HL-60 (cell line): ENCODE data around the gene CCDC85B.
A peak's percentile ranks its signal among the peaks of the same experiment; 100 is the strongest.

ENCODE experiments used
- DNase-seq, 2 experiments: peaks; one replicate each; pipeline ENCODE4 v3.0.0-alpha.2; 2010 to 2020; ENCODE audit warnings: low read depth in 1 of 2, low spot score in 1 of 2
- H3K27ac ChIP-seq: fragments of 250-450 bp; sonication (Bioruptor Pico); replicated peaks from 2 replicates; pipeline ENCODE4 v1.5.1; 2020; ENCODE audit warnings: mild to moderate bottlenecking, moderate library complexity
- H3K27me3 ChIP-seq: fragments of 250-450 bp; sonication (Bioruptor Pico); 2 replicates; pipeline ENCODE4 v1.5.1; 2021; ENCODE audit warnings: mild to moderate bottlenecking, moderate library complexity; ENCODE audit not compliant: insufficient read depth, poor library complexity, severe bottlenecking
- H3K4me3 ChIP-seq: replicated peaks from 2 replicates; pipeline ENCODE4 v1.5.1; 2011; ENCODE audit warnings: mild to moderate bottlenecking, control low read depth, low read length; ENCODE audit not compliant: insufficient read depth
- CTCF ChIP-seq: IDR thresholded peaks from one replicate; pipeline ENCODE4 v1.5.1; 2011; ENCODE audit warnings: low read length, control low read depth, inconsistent platforms; ENCODE audit not compliant: insufficient read depth
- GABPA ChIP-seq: IDR thresholded peaks from 2 replicates; pipeline ENCODE4 v1.6.1; 2012; ENCODE audit warnings: low read depth
- POLR2AphosphoS5 ChIP-seq: IDR thresholded peaks from 2 replicates; pipeline ENCODE4 v1.6.1; 2012; ENCODE audit warnings: low read depth
- REST ChIP-seq: IDR thresholded peaks from 2 replicates; pipeline ENCODE4 v1.6.1; 2012; ENCODE audit warnings: low read depth; ENCODE audit not compliant: insufficient replicate concordance
- SPI1 ChIP-seq: IDR thresholded peaks from 2 replicates; pipeline ENCODE4 v1.6.1; 2012; ENCODE audit warnings: low read depth, mild to moderate bottlenecking, borderline replicate concordance

The CCDC85B gene

GRCh38 chr11:65865550-65866172 is 24.8 kb upstream of the CCDC85B start:
- no peak overlapping the region for H3K27ac ChIP-seq
- no peak for DNase-seq
- H3K27me3 ChIP-seq, result no peaks in the 10 kb centered on the region
- no peak for TF ChIP-seq REST
- no peak for TF ChIP-seq CTCF
- TF ChIP-seq GABPA, result no peak
- TF ChIP-seq SPI1, result no peak
- no peak for TF ChIP-seq POLR2AphosphoS5
- no peak overlapping the region for H3K4me3 ChIP-seq

- peak overlapping the region; percentile 43 for H3K27ac ChIP-seq
- DNase-seq, result no peak
- H3K4me3 ChIP-seq, result no peak overlapping the region
- H3K27me3 ChIP-seq, result no peaks in the 10 kb centered on the region
- no peak for TF ChIP-seq POLR2AphosphoS5
- no peak for TF ChIP-seq REST
- TF ChIP-seq GABPA, result no peak
- TF ChIP-seq SPI1, result no peak
- TF ChIP-seq CTCF, result no peak
Measured at GRCh38 chr11:65866509-65867283, 23.8 kb upstream of the CCDC85B start.

- peak in 1 of 2 experiments; percentile 49 for DNase-seq
- Histone ChIP-seq H3K27ac (peak overlapping the region; percentile 43), H3K27me3 (no peaks in the 10 kb centered on the region), H3K4me3 (no peak overlapping the region)
- TF ChIP-seq GABPA, result no peak
- TF ChIP-seq POLR2AphosphoS5, result no peak
- TF ChIP-seq REST, result no peak
- no peak for TF ChIP-seq CTCF
- no peak for TF ChIP-seq SPI1
Measured at GRCh38 chr11:65867284-65868071, 23.0 kb upstream of the CCDC85B start.
